PFSK-1 (cell line): ENCODE data around the gene PDE4B.

Source experiments
- FOXP2 ChIP-seq: optimal IDR thresholded peaks from 2 replicates; pipeline ENCODE3; 2011; ENCODE audit warnings: borderline replicate concordance, control low read depth, inconsistent platforms; ENCODE audit not compliant: insufficient read depth; ENCODE audit errors: extremely low read length, extremely low read depth
- POLR2AphosphoS5 ChIP-seq: IDR thresholded peaks from 2 replicates; pipeline ENCODE4 v1.6.1; 2012; ENCODE audit warnings: low read depth, mild to moderate bottlenecking, control low read depth, low read length, moderate library complexity
- SIN3A ChIP-seq: IDR thresholded peaks from 2 replicates; pipeline ENCODE4 v1.6.1; 2012; ENCODE audit warnings: mild to moderate bottlenecking, low read length, moderate library complexity, borderline replicate concordance; ENCODE audit not compliant: insufficient read depth
- TAF1 ChIP-seq: IDR thresholded peaks from 2 replicates; pipeline ENCODE4 v1.6.1; 2012; ENCODE audit warnings: low read length, control low read depth, borderline replicate concordance; ENCODE audit not compliant: insufficient read depth
- TF ChIP-seq, protein P1 (sequence below), 2 experiments: IDR thresholded peaks; 2 replicates each; pipeline versions ENCODE4 v1.6.1 to v1.8.0; 2011 to 2012; ENCODE audit warnings: low read depth in 2 of 2, low read length in 2 of 2, control low read depth in 1 of 2, inconsistent platforms in 1 of 2, mild to moderate bottlenecking in 1 of 2, moderate library complexity in 1 of 2; ENCODE audit not compliant: insufficient read depth in 1 of 2

Gene PDE4B

DNA sequence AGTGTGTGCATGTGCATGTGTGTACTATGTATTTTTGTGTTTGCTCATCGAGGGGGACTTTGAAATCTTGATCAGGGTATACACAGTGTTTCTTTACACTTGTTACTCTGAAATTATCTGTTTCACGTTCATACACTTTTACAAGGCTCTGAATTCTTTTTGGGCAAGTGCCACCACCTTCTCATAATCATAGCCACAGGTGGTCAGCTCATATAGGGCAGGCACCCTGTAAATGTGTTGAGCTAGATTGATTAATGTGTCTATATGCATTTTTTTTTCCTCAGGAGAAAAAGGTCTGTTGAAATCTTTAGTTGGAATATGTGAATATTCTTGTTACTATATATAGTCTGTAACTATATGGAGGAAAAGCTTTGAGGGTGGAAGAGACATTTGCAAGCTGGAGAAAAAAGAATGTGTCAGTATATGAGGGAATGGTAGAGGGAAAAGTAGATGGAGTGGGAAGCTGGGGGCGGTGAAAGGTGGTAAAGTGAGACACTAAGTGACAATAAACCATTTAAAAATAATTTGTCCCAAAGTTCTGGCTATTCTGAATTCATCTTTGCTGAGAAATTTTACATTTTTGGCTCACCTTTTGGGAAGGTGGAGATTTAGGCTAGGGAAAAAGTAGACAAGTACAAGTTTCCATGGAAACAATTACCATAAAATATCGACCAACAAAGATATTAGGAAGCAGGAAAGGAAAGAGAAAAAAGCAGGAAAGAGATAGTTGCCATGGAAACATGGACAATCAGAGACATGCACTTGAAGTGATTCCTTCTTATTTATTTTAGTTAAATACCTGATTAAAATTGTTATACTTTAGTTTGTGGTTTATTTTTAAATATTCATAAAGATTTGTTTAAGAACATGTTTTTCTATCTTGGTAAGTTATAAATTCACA is 277.5 kb downstream of the PDE4B start:
- TF ChIP-seq, protein P1, sequence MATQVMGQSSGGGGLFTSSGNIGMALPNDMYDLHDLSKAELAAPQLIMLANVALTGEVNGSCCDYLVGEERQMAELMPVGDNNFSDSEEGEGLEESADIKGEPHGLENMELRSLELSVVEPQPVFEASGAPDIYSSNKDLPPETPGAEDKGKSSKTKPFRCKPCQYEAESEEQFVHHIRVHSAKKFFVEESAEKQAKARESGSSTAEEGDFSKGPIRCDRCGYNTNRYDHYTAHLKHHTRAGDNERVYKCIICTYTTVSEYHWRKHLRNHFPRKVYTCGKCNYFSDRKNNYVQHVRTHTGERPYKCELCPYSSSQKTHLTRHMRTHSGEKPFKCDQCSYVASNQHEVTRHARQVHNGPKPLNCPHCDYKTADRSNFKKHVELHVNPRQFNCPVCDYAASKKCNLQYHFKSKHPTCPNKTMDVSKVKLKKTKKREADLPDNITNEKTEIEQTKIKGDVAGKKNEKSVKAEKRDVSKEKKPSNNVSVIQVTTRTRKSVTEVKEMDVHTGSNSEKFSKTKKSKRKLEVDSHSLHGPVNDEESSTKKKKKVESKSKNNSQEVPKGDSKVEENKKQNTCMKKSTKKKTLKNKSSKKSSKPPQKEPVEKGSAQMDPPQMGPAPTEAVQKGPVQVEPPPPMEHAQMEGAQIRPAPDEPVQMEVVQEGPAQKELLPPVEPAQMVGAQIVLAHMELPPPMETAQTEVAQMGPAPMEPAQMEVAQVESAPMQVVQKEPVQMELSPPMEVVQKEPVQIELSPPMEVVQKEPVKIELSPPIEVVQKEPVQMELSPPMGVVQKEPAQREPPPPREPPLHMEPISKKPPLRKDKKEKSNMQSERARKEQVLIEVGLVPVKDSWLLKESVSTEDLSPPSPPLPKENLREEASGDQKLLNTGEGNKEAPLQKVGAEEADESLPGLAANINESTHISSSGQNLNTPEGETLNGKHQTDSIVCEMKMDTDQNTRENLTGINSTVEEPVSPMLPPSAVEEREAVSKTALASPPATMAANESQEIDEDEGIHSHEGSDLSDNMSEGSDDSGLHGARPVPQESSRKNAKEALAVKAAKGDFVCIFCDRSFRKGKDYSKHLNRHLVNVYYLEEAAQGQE (IDR thresholded peaks at IDR 0.05; ENCODE audit: insufficient read depth in 1 of 2, low read depth in 2 of 2, low read length in 2 of 2): no peak
- TF ChIP-seq FOXP2: no peak

DNA sequence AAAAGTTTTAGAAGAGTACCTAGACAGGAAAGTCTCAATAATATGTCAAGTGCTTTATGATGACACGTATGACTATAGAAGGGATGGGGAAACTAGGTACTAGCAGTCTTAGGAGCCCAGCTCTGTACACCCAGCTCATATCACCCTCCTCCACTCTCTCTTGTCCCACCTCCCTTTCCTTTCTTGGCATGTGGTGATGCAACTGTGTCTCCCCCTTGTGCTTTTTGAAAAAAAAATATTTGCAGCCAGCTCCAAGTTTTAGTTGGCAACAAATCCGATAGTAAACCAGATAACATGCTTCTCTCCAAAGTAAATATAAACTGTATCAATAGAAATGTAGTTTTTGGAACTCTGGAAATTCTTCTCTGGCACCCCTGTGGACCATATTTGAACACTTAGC is 280.7 kb downstream of the PDE4B start:
- TF ChIP-seq SIN3A: no peak
- no peak for TF ChIP-seq TAF1
- TF ChIP-seq, protein P1 (IDR thresholded peaks at IDR 0.05; ENCODE audit: insufficient read depth in 1 of 2, low read depth in 2 of 2, low read length in 2 of 2): no peak
- no peak for TF ChIP-seq FOXP2
- no peak for TF ChIP-seq POLR2AphosphoS5

DNA sequence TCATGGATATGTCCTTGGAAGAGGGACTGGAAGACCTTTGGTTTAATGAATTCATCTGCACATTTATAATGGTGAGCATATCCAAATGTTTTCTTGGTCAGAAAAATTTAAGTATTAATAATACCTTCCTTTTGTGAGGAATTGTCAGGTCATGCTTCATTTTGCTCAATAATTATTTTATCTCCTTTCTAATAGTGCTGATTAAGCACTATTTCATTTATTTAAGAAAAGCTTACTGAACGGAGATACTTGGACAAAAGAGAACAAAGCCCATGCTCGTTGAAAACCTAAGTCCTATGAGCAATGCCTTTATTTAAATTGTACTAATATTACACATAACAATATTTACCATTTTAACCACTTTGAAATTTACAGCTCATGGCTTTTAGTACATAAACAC is 281.5 kb downstream of the PDE4B start:
- TF ChIP-seq FOXP2 (no peak), TAF1 (no peak), POLR2AphosphoS5 (no peak), SIN3A (no peak)
- TF ChIP-seq, protein P1 (IDR thresholded peaks at IDR 0.05; ENCODE audit: insufficient read depth in 1 of 2, low read depth in 2 of 2, low read length in 2 of 2): no peak

DNA sequence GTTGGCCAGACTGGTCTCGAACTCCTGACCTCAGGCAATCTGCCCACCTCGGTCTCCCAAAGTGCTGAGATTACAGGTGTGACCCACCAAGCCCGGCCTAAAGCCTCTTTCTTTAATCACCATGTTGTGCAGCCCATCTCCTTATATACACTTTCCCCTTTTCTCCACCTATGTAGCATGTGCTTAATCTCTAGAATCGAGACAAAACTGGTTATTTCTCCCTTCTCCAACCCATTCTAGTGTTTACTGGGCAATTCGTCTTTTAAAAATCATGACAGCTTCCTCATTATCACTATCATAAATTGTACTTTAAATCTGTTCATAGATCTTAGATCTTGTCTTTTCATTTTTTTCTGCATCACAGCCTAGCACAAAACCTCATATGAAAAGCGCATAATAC is 285.7 kb downstream of the PDE4B start:
- TF ChIP-seq, protein P1 (IDR thresholded peaks at IDR 0.05; ENCODE audit: insufficient read depth in 1 of 2, low read depth in 2 of 2, low read length in 2 of 2): no peak
- no peak for TF ChIP-seq SIN3A
- no peak for TF ChIP-seq TAF1
- TF ChIP-seq FOXP2: no peak
- TF ChIP-seq POLR2AphosphoS5: no peak

DNA sequence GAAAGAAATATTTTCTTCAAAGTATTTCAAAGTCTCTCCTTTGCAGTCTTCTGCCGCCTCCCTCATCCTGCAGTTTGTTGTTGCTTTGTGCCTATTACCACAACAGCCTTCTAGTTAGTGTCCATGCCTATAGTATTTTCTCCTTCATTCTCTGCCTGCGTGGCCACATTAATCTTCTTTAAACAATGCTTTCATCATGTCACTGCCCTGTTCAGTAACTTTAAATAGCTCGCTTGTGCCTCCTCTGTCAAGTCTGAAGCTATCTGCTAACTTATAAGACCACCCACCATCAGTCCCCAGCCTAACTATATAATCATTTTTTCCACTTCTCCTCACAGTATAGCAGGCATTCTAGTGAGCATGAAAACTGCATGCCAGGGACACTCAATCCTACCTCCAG is 290.3 kb downstream of the PDE4B start:
- no peak for TF ChIP-seq SIN3A
- TF ChIP-seq POLR2AphosphoS5: no peak
- TF ChIP-seq, protein P1 (IDR thresholded peaks at IDR 0.05; ENCODE audit: insufficient read depth in 1 of 2, low read depth in 2 of 2, low read length in 2 of 2): no peak
- no peak for TF ChIP-seq FOXP2
- no peak for TF ChIP-seq TAF1
